CD4-positive, alpha-beta T cell treated with Interleukin-17A for 4 hours (primary cell): ENCODE results near the gene CHST15.

Experiments used
- DNase-seq: peaks from one replicate; pipeline ENCODE4 v3.0.0-alpha.2; 2020; ENCODE audit warnings: mixed read lengths

CHST15 gene

DNA sequence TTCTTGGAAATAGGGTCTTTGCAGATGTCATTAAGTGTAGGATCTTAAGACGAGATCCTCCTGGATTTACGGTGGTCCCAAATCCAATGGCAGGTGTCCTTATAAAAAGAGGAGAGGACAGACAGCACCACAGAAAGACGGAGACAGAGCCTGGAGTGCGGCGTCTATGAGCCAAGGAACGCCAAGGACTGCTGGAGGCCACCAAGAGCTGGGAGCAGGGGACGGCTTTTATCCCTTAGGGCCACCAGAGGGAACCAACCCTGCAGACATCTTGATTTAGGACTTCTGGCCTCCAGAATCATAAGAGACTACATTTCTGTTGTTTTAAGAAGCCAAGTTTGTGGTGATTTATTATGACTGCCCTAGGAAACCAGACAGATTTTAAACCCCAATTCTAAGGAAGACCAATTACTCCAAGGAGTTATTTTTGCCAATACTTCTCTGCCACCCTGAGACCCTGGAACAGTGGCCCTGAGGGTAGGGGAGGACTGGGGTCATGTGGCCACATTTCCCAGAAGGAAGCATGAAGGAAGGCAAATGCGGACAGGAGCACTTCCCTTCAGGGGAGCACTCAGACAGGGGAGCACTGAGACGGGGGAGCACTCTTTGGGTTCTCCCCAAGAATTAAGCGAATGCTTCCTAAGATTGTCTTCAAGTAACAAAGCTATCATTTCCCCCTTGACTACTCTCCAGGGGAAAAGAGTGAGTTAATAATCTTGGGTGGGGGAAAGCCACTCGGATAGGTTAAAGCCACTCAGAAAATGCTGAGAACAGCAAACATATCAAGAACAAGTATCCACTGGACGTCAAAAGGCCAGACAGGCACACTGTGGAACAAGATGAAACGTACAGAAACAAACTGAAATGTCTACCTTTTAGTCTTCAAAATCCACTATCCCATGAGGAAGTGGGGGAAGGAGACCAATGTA lies 67.5 kb downstream of the CHST15 start:
- peak; percentile 17 for DNase-seq

DNA sequence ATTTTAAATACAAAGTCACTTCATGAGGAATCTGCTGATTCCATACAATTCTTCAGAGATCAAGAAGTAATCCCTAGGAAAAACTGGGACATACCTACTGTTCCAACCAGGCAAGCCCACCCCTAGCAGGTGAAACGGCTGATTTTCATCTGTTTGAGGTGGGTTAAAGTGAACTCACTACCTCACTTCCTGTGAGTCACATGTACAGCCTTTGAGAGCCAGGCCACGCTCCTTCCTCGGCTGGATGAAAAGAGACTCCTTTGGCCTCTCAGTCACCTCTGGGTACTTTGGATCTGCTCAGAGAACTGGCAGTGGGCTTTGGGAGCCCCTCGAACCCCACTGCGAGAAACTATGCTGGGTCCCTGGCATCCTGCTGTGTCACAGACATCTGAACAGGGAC lies 68.2 kb downstream of the CHST15 start:
- peak; percentile 36 for DNase-seq

DNA sequence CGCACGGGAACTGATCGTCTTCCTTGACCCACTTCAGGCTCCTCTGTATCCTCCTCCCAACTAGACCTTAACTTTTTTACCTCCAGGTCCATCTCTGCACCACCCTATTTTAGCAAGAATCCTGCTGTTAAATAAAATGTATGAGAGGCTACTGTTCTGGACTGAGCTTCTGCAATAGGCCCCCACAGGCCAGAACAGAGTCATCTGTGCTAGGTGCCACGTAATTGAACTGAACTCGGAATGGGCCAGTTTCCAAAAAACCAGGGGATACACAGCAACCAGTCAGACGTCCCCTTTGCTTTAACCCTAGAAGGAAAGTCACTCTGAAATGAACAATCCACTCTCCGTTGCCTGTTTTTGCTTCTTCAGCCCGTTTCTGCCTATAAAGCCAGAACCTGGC lies 71.3 kb downstream of the CHST15 start:
- no peak for DNase-seq

DNA sequence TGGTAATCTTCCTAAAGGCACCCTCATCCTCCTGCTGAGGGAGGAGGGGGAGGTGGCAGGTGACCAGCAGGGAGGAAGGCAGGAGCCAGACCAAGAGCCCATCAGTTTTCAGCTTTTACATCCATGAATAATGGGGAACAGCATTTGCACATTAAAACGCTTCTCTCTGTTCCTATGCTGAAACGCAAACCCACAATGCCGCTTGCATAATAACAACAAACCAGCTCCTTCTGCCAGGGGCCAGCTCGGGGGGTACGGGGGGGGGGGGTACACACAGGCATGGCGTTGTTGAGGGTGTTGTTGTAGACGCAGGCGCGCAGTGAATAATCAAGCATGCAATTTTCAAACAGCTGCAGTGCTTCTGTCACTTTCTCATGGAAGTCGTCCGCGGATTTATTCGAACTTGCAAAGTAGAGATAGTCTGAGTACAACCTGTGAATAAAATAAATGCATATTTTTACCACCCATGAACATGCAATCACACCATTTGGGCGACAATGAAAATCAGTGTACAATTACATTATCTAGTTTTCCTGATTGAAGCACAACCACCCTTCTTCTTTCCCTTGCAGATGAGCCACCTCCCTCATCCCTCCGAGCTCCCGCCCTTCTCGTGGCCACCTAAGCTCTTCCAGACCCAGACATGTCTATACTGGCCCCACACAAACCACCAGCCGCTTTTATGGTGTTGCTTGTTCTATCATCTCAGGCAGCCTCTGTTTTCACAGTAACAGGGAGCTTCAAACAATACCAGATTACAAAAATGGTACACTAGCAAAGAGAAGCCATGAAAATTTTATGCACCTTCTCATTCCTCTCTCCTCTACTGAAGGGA lies 72.2 kb downstream of the CHST15 start:
- DNase-seq: no peak

DNA sequence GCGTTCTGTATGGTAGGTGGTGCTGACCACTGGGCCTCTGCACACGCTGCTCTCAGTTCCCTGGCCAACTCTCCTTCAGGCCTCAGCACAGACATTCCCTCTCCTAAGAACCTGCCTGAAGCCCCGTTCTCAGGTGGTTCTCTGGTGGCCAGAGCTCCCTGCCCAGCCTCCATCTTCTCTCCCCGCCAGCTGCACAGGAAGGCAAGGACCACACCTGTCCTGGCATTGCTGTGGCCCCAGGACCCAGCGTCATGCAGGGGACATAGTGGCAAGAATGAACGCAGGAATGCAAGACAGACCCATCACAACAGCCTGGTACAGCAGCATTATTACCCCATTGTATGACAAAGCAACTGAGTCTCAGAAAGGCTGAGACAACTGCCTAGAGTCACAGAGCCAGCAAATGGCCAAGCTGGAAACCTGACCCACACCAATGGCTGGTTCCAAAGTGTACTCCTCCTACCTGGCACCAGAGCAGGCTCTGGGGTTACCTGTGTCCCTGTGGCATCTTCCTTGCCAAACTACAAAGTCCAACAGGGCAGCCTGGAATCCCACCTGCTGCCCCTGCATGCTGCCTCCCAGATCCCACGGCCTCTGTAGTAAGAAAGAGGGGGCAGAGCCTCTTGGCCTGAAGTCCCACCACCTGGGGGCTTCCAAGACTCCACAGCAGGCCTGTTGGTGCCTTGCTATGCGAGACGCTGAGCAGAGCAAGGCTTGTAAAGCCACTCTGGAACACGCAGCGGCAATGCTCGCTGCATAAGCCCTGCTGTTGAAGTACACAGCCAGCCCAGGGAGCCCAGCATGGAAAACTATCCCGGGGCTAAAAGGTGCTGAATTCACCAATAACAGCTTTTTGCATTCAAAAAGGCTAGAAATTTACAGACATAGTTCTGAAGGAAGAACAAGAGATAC lies 73.3 kb downstream of the CHST15 start:
- DNase-seq: no peak

DNA sequence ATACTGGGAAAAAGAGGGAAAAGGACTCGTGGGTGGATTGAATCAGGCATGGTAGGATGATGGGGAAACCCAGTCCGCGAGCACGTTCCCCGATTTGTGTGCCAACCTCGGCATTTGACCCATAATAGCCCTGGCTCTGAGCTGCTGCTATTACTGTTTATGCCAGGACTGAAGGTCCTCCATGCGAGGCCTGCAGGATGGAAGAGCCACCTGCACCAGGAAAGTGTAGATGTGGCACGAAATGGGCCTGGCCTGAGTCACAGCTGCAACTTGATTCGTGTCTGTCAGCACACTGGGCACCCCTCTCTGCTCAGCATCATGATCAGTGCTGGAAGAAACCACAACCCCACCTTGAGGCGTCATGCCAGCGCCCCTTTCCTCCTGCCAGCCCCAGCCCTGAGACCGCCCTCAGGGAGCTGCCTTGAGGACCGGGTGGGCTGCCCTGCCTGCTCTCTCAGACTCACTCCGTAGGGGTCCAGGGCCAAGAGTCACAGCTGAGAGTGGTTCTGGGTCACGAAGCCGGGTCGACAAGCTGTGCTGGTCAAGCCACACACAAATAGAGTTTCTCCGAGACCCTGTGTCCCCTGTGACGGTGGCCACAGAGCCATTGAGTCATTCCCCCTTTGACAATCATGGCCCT lies 74.4 kb downstream of the CHST15 start:
- DNase-seq: no peak

DNA sequence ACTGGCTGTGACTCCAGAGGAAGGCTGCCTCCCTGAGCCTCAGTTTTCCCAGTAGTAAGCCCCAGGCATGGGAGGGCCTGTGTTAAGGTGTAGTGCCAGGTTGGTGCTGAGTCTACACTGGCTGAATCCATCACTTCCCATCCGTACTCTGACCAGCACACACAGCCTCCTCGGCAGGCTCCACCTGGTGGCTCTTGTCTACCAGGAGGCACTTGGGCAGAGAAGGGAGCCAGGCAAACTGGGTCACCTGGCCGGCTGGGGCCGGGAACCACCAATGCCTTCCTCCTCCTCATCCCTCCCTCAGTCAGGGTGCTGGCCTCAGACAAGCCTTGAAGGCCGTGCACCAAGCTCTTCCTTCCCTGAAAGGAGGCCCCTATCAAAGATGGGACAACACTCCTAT lies 75.7 kb downstream of the CHST15 start:
- DNase-seq: no peak

DNA sequence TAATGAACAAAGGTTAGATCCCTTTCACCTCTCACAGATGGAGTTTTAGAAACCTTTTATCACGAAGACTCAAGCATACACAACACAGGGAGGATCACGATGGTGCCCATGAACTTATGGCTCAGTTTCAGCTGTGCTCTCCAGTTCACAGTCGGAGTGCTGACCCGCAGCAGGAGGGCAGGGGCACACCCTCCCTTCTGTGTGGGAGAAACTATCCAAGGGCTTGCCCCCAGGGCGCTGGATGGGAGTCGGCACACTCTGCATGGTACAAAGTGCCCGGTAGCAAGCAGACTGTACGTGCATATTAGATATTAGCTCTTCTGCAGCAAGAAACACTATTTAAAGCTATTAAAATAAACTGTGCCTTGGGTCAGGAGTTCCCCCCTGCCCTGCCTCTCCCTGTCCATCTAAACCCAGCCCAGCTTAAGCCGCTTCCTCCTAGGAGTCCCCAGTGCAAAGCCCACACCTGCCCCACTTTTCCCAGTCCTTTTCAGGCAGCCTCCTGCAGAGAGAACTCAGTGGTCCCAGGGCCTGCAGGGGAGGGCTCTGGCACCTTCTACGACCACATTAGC lies 76.5 kb downstream of the CHST15 start:
- no peak for DNase-seq

DNA sequence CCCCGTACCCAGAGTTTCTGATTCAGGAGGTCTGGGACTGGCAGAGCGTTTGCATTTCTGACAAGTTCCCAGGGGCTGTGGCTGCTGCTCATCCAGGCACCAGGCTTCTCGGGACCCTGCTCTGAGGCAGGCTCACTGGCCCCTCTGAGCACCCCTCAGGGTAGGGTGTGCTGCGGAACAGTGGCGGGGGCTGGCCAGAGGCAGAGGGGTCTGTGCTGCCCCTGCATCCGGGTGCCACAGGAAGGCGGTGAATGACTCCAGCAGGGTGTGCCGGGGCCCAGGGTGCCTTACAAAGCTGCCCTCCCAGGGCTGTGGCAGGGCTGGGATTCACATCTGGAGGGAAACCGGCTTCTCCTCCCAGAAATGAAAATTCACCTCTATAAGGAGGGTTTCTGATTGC lies 77.4 kb downstream of the CHST15 start:
- DNase-seq: no peak

DNA sequence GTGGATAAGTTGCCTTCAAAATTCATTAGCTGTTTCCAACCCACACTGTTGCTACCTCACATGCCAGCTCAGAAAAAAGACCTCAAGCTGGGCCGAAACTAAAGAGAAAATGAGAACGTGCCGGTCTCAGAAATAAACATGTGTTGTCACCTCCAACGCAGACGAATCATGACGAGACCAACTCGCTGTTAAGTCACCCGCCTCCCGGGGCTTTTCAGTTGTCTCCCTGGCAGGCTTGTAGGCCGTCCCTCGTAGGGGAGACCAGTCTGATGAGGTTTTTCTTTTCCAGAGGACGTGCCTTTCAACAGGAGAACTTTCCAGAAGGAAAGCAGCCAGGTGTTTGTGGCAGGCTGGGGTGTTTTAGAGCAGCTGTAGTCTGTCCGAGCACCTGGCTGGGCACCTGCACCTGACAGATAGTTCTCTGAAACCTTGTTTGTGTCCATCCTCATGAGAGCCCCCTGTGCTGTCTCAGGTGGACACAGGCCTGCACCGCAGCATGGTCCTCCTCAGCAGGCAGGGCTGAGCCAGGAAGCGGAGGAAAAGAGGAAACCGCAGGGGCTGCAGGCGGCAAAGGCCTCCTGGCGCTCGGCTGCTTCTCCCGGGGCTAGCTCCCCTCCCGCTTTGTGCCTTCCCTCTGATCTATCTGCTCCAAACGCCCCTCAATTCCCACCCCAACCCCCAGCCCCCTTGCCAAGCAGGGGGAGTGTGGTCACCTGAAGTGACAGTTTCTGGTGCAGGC lies 78.8 kb downstream of the CHST15 start:
- no peak for DNase-seq

DNA sequence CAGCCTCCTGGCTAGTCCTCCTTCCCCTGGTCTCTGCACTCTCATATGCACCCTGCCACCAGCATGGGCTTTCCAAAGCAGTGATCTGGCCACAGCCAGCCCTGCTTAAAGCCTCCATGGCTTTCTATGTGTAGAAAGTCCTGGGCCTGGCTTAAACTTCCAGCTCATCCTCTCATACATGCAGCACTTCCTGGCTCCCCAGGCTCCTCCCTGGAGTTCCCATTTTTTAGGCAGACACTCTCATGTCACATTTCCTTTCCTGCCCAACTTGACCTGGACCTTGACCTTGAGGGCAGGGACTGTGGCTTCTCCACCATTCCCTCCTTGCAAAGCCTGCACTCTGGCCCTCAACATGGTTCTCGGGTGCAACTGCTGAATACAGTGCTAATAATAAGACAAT lies 79.5 kb downstream of the CHST15 start:
- no peak for DNase-seq

DNA sequence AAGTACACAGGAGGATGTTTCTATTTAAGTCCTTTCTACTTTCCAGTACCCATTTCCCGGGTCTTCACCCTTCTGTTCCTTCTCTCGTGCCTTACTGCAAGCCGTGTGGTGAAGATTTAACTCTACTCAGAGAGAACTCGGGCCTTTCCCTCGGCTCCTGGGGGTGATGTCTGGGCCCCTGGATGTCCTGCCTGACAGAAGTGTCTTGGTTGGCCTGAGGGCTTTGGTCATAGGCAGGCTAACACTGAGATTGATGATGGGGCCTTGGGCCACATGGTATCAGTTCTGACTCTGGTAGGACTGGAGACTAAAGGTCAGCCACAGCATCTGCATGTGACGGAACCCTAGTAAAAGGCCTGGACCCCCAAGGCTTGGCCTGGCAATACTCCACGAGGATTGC lies 80.4 kb downstream of the CHST15 start:
- no peak for DNase-seq

DNA sequence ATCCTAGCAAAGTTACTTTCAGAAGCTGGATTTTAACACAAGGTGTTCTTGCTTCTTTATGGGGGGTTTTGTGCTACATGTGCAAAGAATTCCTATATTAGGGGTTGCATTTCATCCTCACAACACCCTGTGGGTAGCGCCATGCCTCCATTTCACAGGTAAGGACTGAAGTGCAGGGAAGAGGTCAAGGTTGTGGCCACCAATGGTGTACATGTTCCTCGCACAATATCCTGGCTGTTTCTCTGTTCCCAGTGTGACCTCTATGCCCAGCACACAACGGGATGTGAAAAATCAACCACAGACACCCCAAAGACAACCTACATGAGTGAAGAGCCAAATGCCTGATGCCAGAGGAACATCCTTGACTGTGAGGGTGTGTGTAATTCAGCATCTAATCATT lies 80.8 kb downstream of the CHST15 start:
- no peak for DNase-seq

DNA sequence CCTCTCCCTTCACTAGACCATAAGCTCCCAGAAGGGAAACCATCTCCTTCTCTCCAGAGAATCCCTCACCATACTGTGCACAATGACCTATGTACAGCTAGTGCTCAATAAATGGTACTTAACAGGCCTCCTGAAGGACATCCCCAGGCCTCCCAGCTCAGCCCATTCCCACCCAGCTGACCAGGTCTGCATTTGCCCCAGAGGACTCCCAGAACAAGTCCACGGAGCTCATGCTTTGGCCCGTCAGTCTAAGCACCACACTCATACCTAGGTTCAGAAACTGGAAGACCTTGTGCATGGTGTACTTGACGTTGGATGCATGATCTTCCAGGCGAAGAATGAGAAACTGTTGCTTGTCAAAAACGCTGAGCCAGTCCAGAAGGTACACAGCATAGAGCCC lies 81.3 kb downstream of the CHST15 start:
- no peak for DNase-seq

DNA sequence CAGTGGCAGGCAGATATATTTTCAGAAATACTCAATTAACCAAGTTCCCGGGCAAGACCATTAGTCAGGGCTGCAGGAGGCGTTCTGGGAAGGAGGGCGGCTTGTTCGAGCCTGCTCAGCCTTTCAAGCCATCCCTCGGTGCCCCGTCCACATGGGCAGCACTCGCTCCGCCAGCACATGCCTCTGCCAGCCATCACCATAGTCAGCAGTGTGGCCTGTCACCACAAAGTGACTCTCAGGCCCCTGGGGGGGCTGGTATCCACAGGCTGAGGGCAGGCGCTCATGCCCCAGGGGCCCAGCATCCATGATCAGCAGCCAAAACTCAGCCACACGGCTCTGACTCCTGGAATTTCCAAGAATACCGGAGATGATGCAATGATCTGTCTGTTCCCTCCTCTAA lies 81.9 kb downstream of the CHST15 start:
- no peak for DNase-seq

DNA sequence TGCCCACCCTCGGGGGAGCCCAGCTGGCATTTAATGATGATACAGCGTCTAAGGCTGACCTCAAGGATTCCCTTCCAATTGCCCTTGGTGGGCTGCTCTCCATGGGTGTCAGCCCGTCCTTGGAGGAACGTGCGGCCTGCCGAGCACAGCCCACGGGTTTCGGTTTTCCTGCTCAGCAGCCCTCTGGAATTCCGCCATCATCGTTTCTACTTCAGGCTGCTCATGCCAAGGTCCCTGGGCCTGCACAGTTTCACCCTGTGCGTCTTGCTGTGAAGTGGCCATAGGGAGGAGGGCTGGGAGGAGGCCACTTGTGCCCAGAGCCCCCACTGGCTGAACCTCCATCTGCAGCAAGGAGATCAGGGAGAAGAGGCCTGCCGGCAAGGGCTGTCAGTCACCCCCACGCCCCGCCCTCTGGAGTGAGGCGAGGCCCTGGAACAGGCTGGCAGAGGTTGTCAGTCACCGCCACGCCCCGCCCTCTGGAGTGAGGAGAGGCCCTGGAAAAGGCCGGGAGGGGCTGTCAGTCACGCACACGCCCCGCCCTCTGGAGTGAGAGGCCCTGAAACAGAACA lies 82.8 kb downstream of the CHST15 start:
- DNase-seq: no peak

DNA sequence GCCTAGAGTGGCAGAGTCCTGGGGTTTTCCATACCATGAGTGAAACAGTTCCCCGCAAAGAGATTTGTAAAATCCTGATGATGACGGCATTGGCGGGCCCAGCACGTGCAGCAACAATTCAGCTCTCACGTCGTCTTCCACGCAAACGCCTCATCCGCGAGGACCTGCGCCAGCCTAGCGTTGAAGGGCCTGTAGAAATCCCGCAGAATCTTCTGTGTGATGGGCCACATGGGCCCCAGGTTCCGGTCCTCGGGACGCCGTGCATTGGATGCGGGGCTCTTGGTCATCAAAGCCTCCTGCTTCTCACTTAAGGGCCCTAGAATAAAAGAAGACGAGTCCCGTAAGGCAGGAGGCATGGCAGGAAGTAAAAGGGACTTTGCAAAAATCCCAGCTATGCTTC lies 83.4 kb downstream of the CHST15 start:
- DNase-seq: no peak

DNA sequence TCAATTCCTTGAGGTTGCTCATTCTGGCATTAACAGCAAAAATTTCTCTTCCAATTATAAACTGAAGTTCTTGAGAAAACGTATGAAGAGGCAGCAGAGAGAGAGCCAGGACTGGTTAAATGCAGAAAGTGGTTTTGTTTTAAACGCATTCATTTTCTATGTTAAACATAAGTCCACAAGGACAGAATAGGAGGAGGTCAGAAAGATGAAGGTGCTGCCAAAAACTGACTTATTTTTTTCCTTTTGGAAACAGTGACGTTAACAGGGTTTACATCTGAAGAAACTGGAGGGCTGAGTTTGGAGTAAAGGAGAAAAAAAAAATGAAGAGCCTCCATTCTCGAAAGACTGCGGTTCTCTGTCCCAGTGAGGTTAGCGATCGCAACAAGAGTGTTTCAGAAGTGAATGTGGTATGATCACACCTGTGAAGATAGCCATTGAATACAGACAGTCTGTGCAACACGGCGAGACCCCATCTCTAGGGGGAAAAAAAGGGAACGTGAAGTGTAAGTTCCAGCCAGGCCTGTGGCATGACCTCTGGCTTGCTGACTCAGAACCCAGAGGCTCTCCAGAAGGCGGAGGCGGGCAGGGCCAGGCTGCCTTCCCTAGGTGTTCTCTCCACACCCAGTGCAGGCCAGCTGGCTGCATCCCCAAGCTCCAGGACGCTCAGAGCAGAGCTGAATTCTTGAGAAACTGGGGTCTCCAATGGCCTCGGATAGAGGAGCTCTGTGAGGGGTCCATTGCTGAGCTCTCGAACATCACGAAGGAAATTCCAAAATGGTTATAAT lies 84.0 kb downstream of the CHST15 start:
- no peak for DNase-seq

DNA sequence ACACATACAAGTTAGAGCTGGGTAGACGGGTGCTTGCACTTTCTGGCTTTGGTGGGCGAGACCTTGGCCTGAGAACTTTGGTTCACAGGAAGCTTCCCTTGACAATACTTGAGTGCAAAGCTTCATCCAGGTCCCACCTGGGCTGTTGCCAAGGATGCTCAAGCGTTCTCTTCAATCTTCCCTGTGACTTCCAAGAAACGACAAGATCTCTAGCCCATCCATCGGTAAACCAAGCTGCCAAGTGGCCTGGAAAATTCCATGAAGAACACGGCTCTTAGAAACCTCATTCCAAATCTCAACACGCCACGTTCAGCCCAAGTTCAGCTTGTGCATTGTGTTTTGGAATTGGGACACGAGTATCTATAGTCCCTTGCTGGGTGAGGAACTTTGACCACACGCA lies 84.7 kb downstream of the CHST15 start:
- no peak for DNase-seq

DNA sequence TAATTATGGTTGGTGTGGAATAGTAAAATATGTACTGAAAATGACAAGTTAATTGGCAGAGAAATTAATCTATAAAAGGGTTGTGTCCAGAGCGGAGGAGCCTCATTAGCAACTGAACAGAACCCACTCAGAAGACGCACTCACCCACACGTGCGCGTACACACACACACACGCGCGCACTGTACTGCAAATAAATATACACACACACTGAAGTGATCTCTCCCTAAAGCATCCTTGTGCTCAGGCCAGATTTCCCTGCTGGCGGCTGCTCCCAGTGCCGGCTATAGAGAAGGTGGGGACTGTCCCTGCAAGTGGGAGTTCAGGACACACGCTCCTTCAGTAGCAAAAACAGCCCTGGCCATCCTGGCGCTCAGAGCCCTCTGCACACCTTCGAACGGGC lies 85.2 kb downstream of the CHST15 start:
- no peak for DNase-seq
